GM19468 (cell line): ENCODE results near the gene SLC2A6.

Experiments
- ATAC-seq: cut with Tn5 transposase; IDR thresholded peaks from one replicate; pipeline ENCODE4 v1.9.1; 2021; ENCODE audit warnings: mild to moderate bottlenecking, moderate library complexity, moderate number of reproducible peaks; ENCODE audit not compliant: unreplicated experiment; ENCODE audit errors: extremely low read depth

SLC2A6 gene

DNA sequence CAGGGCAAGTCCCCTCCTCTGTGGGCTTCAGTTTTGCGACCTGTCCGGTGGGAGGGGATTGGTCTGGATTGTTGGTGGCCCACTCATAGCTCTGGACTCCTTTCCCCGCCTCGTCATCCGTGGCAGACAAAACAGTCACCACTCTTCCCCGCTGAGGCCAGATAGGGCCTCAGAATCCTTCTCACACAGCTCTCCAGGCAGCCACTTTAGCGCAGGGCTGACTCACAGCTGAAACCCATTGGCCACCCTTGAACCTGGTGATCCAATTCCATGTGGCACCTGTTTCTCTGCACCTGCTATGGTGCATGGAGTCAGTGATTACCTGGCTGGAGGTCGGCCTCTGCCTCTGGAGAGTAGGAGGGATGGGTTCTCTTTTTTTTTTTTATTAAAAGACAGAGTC lies 34.9 kb downstream of the SLC2A6 start:
- ATAC-seq = no peak

DNA sequence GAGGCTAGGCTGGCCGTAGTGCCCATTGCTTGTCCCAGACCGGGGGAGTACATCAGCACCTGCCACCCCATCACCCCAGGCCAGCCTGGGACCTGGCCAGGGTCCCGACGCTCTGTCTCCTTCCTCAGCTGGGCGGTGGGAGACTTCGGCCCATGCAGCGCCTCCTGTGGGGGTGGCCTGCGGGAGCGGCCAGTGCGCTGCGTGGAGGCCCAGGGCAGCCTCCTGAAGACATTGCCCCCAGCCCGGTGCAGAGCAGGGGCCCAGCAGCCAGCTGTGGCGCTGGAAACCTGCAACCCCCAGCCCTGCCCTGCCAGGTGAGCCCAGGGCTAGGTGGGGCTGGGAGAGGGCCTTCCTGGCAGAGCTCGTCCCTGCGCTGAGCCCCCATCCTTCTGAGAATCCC lies 35.7 kb downstream of the SLC2A6 start:
- no peak for ATAC-seq

GRCh38 chr9:133441571-133441970 lies 37.3 kb downstream of the SLC2A6 start:
- no peak for ATAC-seq

GRCh38 chr9:133440874-133441273 lies 38.0 kb downstream of the SLC2A6 start:
- no peak for ATAC-seq

- no peak for ATAC-seq
Measured at GRCh38 chr9:133439337-133439736, 39.6 kb downstream of the SLC2A6 start.

- no peak for ATAC-seq
Measured at GRCh38 chr9:133437753-133438531, 41.0 kb downstream of the SLC2A6 start.

DNA sequence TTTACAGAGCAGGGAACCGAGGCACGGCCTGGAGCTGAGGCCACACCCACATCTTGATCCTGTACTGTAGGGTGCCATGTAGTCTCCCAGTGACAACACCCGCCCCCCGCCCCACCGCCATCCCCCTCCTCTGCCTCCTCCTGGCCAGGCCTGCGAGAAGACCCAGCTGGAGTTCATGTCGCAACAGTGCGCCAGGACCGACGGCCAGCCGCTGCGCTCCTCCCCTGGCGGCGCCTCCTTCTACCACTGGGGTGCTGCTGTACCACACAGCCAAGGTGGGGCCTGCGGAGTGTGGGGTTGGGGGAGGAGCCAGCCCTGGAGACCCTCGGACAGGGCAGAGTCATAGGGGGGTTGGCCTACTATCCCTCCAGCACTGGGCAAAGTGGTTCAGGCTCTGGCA lies 42.2 kb downstream of the SLC2A6 start:
- no peak for ATAC-seq

- ATAC-seq = no peak
Measured at GRCh38 chr9:133433351-133433843, 45.5 kb downstream of the SLC2A6 start.

- ATAC-seq = no peak
Measured at GRCh38 chr9:133430244-133430643, 48.7 kb downstream of the SLC2A6 start.

DNA sequence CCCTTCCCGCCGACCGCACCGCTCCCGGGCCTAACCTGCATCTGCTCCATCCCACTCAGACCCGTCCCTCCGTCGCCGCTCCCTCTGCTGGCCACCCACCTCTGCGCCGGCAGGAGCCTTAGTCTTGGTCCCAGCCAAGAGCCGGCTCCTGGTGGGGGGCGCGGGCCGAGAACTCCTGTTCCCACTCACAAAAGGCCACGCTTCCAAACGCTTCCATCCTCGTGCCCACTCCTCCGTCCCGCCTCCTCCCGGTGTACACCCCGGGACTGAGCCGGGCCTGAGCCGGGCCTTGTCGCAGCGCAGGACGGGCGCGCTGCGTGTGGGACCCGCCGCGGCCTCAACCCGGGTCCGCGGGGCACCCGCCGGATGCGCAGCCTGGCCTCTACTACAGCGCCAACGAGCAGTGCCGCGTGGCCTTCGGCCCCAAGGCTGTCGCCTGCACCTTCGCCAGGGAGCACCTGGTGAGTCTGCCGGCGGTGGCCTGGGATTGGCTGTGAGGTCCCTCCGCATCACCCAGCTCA lies 49.2 kb downstream of the SLC2A6 start:
- ATAC-seq = no peak

DNA sequence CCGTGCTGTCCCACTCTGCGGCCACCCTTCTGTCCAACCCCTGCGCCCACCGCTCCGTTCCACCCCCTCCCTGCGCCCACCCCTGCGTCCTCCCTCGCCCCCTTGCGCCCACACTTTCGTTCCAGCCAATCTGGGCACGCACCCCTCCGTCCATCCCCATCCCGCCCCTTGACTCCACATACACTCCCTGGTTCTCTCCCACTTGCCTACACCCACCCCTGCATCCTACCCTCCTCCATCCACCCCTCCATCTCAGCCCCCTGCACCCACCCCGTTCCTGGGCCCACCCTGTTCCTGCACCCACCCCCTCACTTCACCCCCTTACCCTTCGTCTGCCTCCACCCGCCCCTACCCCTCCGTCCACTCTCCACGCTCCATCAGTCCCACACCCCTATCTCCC lies 49.7 kb downstream of the SLC2A6 start:
- ATAC-seq = no peak

DNA sequence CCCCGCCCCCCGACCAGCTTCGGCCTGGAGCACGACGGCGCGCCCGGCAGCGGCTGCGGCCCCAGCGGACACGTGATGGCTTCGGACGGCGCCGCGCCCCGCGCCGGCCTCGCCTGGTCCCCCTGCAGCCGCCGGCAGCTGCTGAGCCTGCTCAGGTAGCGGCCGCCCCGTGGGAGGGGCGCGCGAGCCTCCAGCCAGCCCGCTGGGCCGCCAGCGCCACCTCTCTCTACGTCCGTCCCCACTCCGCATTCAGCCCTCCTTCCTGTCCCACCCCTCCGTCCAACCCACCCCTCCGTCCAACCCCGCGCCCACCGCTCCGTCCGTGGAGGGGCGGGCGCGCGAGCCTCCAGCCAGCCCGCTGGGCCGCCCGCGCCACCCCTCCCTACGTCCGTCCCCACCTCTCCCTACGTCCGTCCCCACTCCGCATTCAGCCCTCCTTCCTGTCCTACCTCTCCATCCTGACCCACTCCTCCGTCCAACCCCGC lies 50.2 kb downstream of the SLC2A6 start:
- ATAC-seq = no peak

DNA sequence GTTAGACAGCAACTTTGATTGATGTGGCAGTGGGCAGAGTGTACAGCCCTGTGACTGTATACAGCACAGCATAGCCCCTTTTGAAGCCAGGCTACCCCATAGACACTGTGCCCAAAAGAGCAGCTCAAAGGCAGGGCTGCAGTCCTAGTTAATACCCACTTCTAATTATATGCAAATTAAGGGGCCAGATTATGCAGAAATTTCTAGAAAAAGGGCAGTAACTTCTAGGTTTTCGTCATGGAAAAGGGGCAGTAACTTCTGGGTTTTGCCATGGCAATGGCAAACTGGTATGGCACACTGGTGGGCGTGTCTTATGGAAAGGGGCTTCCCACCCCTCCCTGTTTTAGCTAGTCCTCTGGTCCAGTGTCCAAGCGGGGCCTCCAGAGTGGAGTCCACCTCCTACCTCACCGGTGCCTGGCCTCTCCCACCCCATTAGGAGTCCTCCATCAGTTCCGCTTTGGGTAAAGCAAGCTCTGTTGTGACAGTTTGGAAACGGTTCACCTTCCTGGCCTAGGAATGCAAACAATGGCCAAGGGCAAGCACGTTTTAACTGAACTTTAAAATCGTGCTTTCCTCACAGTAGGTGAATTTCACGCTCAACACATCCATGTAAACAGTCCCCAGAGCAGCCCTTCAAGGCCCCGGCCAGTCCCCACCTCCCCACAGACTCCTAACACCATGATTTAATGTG lies 51.1 kb downstream of the SLC2A6 start:
- ATAC-seq = no peak

DNA sequence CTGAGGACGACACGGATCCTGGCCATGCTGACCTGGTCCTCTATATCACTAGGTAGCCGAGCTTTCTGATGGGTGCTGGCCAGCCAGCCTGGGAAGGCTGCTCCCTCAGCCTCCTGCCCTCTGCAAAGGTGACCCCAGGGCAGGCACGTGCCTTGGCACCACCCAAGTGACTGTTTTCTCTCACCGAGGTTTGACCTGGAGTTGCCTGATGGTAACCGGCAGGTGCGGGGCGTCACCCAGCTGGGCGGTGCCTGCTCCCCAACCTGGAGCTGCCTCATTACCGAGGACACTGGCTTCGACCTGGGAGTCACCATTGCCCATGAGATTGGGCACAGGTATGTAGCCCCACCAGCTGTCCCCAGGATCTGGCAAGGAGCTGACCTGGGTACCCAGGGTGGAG lies 52.9 kb downstream of the SLC2A6 start:
- no peak for ATAC-seq

DNA sequence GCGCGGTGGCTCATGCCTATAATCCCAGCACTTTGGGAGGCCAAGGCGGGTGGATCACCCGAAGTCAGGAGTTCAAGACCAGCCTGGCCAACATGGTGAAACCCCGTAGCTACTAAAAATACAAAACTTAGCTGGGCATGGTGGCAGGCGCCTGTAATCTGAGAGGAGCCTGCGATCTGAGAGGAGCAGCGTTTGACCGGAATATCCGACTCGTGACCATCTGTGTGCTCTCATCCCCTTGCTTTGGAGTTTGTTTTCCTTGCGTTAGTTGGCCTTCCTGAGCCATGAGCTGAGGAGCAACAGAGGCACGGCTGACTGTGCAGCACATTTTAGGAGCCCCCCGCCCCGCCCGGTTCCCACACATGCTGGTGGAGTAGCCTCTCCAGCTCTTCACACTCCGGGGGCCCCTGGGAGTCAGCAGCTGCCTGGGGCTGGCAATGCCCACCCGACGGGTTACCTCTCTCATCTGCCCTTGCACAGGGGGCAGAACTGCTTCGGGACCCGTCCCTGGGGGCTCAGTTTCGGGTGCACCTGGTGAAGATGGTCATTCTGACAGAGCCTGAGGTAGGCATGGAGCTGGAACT lies 53.8 kb downstream of the SLC2A6 start:
- no peak for ATAC-seq

DNA sequence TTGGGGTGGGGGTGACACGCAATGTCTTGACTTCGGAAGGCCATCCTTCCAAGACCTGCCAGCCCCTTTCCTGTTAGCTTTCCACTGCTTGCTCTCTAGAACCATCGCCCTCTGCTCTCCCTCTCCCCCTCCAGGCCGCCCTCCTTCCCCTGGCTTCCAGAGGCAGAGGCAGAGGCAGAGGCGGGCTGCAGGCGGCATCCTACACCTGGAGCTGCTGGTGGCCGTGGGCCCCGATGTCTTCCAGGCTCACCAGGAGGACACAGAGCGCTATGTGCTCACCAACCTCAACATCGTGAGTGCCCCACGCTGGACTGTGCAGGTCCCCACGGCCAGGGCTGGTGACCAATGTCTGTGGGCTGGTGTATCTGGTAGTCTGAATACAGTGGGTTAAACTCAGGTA lies 54.7 kb downstream of the SLC2A6 start:
- no peak for ATAC-seq

DNA sequence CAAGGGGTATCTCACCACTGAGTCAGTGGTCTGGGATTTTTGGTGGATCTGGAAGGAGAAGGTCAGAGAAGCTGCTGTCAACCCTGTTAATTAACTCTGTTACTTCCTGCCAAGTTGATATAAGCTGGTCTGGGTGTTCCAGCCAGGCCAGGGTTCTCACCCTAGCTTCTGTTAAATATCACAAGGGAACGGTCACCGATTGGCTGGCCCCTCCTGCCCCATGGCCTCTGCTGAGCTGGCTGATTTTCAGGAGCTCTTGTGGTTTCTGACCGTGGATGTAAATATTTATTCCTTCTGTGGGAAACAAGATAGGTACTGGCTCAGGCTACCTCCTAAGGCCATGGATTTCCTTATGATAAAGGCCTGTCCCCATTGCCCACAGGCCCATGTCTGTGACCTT lies 55.7 kb downstream of the SLC2A6 start:
- ATAC-seq = no peak

GRCh38 chr9:133421615-133422542 lies 57.0 kb downstream of the SLC2A6 start, which contains the start of gene ADAMTS13:
TSS of gene ADAMTS13 (plus strand) at chr9:133422367. CDS start at chr9:133422444, 77 bp downstream.
- no peak for ATAC-seq
